Smooth muscle cell of the brain vasculature (primary cell): Measurements from ENCODE around the gene TRIM47.

ENCODE experiments used
- DNase-seq: peaks from one replicate; pipeline ENCODE4 v3.0.0-alpha.2; 2012; ENCODE audit warnings: low read depth, low spot score

TRIM47 gene

DNA sequence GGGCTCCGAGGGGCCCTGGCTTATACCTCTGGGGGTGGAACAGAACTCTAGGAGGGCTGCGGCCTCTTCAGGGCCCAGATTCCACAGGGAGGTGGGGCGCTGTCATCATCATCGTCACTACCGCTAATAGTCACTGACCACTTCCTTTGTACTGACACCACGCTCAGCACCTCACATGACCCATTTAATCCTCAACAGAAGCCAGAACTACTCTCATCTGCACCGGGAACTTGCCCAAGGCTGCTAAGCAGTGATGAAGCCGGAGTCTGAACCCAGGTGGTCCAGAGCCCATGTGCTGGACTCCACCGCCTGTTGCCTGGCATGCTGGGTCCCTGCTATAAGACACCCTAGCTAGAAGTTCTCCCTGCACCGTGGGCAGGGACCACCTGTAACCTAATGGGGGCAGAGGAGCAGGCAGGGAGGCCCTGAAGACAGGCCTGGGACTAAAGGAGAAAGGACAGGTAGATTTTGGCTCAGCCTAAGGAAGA, 46.2 kb downstream of the TRIM47 start:
- no peak for DNase-seq

GRCh38 chr17:75831032-75831571, 47.3 kb downstream of the TRIM47 start:
- DNase-seq: no peak

DNA sequence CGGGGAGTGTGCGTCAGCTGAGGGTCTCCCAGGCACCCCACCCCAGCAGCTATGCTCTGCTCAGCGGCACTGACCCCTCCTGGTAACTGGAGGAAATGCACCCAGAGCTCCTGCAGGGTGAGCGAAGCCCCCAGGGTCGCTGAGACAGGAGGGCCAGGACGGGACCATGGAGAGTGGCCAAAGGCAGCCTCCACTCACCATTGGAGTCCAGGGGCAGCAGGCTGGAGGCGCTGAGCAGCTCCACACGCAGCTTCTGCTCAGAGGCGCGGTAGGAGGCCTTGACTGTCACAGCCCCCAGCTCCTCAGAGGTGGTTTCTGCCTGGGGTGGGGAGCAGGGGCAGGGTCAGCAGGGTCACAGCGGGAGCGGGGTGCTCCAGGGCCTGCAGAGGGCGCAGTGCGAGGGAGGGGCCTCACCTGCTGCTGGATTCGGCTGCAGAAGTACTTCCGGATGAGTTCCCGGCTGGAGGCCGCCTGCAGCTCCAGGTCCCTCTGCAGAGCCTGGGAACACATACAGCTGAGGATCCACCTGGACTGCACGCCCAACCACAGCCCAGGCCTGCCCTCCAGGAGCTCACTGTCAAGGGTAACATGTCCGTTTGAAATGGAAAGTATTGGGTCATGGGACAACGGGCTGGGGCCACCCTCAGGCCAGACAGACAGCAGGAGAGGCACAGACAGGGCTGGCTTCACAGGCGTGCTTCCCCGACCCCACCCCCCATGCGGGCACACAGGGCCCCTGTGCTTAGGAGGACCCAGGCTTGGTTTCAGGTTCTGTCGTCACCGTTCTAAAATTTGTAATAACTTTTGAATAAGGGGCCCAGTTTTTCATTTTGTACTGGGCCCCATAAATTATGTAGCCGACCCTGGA, 48.0 kb downstream of the TRIM47 start:
- DNase-seq: no peak

- no peak for DNase-seq
Measured at GRCh38 chr17:75829747-75830146, 48.6 kb downstream of the TRIM47 start.

DNA sequence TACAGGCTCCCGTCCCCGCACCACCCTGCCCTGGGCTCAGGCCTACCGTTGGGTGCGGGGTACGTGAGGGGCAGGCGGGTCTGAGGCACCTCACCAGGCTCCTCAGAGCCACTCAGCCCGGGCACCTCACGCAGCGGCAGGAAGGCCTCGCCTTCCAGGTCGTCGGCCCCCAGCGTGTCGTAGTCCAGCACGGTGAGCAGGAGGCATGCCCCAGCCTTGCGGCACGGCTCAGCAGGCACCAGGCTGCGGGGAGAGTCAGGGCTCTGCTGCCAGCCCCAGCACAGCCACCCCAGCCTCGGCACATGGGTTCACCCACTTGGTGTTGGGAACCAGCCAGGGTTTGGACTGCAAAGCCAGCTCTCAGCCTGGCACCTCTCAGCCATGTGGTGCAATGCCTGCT, 49.6 kb downstream of the TRIM47 start:
- DNase-seq: no peak

DNA sequence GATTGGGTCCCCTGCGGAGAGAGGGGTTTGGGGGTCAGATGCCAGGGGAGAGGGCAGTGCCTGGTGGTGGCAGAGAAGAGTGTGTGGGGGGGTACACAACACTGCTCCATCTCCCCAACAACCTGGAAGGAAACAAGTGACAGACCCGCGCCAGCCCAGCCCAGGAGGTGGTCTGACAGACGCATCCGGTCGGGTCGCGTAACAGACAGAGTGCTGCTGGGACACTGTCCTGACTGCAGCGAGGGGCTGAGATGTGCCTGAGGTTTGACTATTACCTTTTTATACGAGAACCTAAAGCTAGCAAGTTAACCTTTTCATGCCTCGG, 50.3 kb downstream of the TRIM47 start:
- no peak for DNase-seq

DNA sequence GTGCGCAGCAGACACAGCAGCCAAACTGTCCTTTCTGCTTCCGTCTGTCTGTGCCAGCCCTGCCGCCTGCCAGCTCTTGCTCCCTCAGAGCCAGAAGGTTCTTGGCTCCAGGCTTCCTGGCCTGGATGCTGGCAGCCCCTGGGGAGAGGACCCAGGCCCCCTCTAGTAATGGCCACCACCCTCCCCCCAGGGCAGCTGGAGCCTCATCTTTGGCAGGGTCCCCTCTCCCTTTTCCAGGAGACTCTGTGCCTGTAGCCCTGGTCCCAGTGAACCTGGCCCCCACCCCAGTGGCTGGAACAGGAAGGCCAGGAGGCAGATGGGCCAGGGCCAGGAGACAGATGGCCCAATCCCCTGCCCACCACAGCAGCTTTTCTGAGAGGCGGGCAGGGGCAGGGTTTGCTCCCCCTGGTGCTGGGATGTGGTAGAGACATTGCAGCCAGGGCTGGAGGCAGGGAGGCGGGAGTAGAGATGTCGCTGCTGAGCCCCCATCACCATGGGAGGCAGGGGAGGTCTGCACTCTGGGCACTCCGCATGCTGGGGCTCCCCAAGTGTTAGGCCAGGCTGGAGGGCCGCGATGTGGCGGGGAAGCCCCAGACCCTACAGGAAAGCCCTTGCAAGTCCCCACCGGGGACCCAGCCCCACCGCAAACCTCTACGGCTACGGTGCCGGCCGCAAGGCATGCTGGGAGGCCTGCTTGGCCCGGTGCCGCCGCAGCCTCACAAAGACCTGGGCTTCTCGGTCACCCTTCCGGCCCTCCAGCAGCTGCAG, 50.9 kb downstream of the TRIM47 start:
- DNase-seq: peak; percentile 35

- DNase-seq: no peak
Measured at GRCh38 chr17:75826561-75827307, 51.6 kb downstream of the TRIM47 start.

GRCh38 chr17:75825748-75826370, 52.5 kb downstream of the TRIM47 start:
- DNase-seq: no peak

DNA sequence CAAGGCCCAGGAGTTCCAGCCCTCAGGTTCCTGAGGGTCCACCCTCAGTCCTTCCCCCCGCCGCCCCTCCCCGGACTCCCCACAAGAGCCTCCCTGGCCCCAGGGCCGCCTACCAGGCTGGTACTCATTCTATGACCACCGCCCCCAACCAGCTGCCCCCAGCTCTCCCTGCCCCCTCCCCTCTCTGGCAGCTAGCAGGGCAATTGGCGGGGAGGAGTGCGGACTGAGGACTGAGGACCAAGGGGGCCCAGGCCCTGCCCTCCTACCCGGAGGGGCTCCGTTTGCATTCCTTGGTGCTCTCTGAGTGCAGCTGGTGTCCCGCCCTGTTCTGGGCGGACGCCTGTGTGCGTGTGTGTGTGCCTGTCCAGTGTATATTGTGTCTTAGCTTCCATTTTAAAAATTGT, 53.2 kb downstream of the TRIM47 start:
- DNase-seq: no peak

GRCh38 chr17:75824666-75825065, 53.7 kb downstream of the TRIM47 start:
- DNase-seq: no peak
